Activated B cell treated with CpG ODN at 0.5 μM for 24 hours (primary cell): ENCODE data around the gene FAM3B. TPM values are rescaled to one million over a fixed set of nuclear protein-coding genes. Genes with fewer than 3 reads are reported as not detected.

Experiments
- ATAC-seq: fragments of 200-7000 bp; cut with Tn5 transposase; one replicate; pipeline ENCODE4 v1.10.0; 2021; ENCODE audit warnings: low read depth, mild to moderate bottlenecking, moderate library complexity
- CTCF ChIA-PET: fragments of 350-600 bp; sonication (Branson Sonifier 250); formaldehyde crosslinking; loops from one replicate; lab custom pipeline; 2021; ENCODE audit warnings: antibody characterized with exemption; lab: Charles Lee
- POLR2A ChIA-PET: fragments of 350-600 bp; sonication (Branson Sonifier 250); formaldehyde crosslinking; loops from one replicate; lab custom pipeline; 2021; ENCODE audit warnings: antibody characterized with exemption; lab: Charles Lee
- DNase-seq: peaks from one replicate; pipeline ENCODE4 v3.0.0; 2022
- H3K27ac Mint-ChIP-seq: one replicate; pipeline ENCODE4 v1.8.0; 2020; ENCODE audit warnings: mixed read lengths
- H3K27me3 Mint-ChIP-seq: one replicate; pipeline ENCODE4 v1.8.0; 2021; ENCODE audit warnings: mixed read lengths
- H3K36me3 Mint-ChIP-seq: one replicate; pipeline ENCODE4 v1.8.0; 2021; ENCODE audit warnings: low read depth, mixed read lengths
- H3K4me1 Mint-ChIP-seq: one replicate; pipeline ENCODE4 v1.8.0; 2021; ENCODE audit warnings: mixed read lengths
- H3K4me3 Mint-ChIP-seq: one replicate; pipeline ENCODE4 v1.8.0; 2020; ENCODE audit warnings: mild to moderate bottlenecking, mixed read lengths
- H3K9me3 Mint-ChIP-seq: one replicate; pipeline ENCODE4 v1.8.0; 2020; ENCODE audit warnings: mixed read lengths
- intact Hi-C: fragments of 100-400 bp; cut with micrococcal nuclease; formaldehyde crosslinking; loops from one replicate; pipeline ENCODE4 v1.15.1; 2024
- total RNA-seq: library from RNA; stranded (reverse); gene quantifications from 2 replicates; pipeline ENCODE4 v1.2.3, GENCODE V29; 2022
- TF ChIP-seq, protein P1 (sequence below): fragments of 200-600 bp; IDR thresholded peaks from one replicate; pipeline ENCODE4 v1.8.0; 2022; ENCODE audit warnings: antibody characterized with exemption, mild to moderate bottlenecking

FAM3B gene
- total RNA-seq, 1 donor from 2014 or later, result not detected

DNA sequence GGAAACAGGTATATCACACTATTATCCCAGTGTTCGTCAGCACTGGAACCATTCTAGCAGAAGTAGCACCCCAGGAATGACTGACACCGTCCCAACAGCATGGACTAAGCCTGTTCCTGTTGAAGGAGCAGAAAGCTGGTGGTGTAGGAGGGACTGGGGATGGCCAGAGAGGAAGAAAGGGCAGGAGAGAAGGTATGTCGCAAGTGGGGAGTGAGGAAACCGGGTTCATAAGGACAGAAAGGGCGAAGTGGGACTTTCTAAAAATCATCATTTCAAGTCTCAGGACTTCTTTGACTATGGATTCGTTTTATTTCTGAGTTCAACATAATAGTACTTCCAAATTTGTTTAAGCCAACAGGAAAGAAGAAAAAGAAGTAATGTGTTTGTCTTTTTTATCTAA, 89.7 kb downstream of the FAM3B start:
- H3K4me3 Mint-ChIP-seq, result no peak overlapping the region

More for the DNA sequence above, 89.7 kb downstream of the FAM3B start:
- ChIA-PET POLR2A (interaction anchor here (1.1 kb wide), 1 partner anchor 44 kb away, joined by 3 read pairs; no protein-coding TSS in a partner anchor), CTCF (no interaction called here)
- Mint-ChIP-seq H3K4me1 (peaks cover 1% of the 10 kb centered on the region), H3K36me3 (peaks cover 79% of the 10 kb centered on the region), H3K9me3 (no peaks in the 10 kb centered on the region), H3K27me3 (no peaks in the 10 kb centered on the region), H3K27ac (no peak overlapping the region)
- no peak for ATAC-seq
- intact Hi-C loops, result no loop called here
- TF ChIP-seq, protein P1, sequence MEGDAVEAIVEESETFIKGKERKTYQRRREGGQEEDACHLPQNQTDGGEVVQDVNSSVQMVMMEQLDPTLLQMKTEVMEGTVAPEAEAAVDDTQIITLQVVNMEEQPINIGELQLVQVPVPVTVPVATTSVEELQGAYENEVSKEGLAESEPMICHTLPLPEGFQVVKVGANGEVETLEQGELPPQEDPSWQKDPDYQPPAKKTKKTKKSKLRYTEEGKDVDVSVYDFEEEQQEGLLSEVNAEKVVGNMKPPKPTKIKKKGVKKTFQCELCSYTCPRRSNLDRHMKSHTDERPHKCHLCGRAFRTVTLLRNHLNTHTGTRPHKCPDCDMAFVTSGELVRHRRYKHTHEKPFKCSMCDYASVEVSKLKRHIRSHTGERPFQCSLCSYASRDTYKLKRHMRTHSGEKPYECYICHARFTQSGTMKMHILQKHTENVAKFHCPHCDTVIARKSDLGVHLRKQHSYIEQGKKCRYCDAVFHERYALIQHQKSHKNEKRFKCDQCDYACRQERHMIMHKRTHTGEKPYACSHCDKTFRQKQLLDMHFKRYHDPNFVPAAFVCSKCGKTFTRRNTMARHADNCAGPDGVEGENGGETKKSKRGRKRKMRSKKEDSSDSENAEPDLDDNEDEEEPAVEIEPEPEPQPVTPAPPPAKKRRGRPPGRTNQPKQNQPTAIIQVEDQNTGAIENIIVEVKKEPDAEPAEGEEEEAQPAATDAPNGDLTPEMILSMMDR, result no peak
- no peak for DNase-seq

Other genes starting within 250 kb of the FAM3B start
- gene BACE2, start 148.6 kb upstream of the FAM3B start, total RNA-seq, result 13.0 and 17.1 TPM in 2 replicates
- gene MX2, start 45.2 kb downstream of the FAM3B start, total RNA-seq, result 32.6 and 34.4 TPM in 2 replicates
- gene MX1, start 109.4 kb downstream of the FAM3B start, total RNA-seq, result 64.2 and 64.8 TPM in 2 replicates
- gene TMPRSS2, start 191.4 kb downstream of the FAM3B start, total RNA-seq, result not detected in 2 replicates